ENCODE measurements around the gene HSPA4.

Gene HSPA4

GRCh38 chr5:133109655-133110483 is 58.1 kb downstream of the HSPA4 start:
- no peak for TF ChIP-seq GATA2 (IDR thresholded peaks at IDR 0.05; ENCODE audit: low read depth, low read length)
- TF ChIP-seq GATA3 (IDR thresholded peaks at IDR 0.05; ENCODE audit: low read depth, low read length), result no peak

- no peak for TF ChIP-seq GATA2 (IDR thresholded peaks at IDR 0.05; ENCODE audit: low read depth, low read length)
- no peak for TF ChIP-seq GATA3 (IDR thresholded peaks at IDR 0.05; ENCODE audit: low read depth, low read length)
Observed at GRCh38 chr5:133110709-133111108, 58.9 kb downstream of the HSPA4 start.

DNA sequence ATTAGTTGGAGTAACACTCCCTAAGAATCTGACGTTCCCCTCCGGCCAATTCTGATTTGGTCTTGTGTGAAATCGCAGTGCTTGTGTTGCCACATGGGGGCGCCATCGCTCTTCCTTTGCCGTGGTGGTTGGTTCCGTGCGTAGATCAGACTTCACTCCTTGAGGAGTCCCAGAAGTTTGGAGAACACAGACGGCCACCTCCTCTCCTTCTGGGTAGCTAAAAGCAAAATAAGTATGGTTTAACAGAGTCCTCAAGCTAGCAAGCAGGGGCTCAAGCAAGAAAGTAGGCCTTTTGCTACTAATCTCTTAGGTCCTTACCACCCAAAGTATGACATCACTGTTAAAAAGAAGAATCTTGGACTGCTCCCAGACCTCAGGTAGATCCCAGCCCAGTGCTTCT is 59.5 kb downstream of the HSPA4 start:
- no peak for TF ChIP-seq GATA3 (IDR thresholded peaks at IDR 0.05; ENCODE audit: low read depth, low read length)

DNA sequence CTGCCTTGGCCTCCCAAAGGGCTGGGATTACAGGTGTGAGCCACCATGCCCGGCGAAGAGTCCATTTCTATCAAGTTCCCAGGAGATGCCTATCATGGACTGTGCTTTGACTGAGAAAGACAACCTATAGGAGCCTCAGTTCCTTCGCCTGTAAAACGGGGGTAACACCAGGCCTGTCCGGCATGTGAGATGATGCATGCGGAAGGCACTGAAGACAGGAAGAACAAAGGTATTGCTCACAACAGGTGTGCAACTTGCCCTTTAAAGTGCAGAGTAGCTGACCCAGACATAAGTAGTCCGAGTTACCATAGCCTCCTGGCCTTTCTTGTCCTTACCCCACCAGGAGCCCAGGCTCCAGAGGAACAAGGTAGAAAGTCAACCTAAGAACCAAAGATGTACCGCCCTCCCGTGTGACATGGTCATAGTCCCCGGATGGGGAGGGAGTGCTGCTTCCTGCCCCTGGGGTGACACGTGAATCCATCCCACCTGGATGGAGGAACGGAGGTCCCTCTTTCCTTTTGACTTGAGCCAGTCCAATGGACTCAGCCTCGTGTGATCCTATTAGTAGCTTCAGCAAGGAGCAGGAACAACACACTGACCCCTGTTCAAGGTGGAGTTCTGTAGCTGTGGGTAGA is 60.3 kb downstream of the HSPA4 start:
- TF ChIP-seq GATA2 (IDR thresholded peaks at IDR 0.05; ENCODE audit: low read depth, low read length) (no peak), GATA3 (IDR thresholded peaks at IDR 0.05; ENCODE audit: low read depth, low read length) (no peak)

GRCh38 chr5:133113331-133114061 is 61.7 kb downstream of the HSPA4 start:
- TF ChIP-seq GATA2 (IDR thresholded peaks at IDR 0.05; ENCODE audit: low read depth, low read length) (no peak), GATA3 (IDR thresholded peaks at IDR 0.05; ENCODE audit: low read depth, low read length) (no peak)

DNA sequence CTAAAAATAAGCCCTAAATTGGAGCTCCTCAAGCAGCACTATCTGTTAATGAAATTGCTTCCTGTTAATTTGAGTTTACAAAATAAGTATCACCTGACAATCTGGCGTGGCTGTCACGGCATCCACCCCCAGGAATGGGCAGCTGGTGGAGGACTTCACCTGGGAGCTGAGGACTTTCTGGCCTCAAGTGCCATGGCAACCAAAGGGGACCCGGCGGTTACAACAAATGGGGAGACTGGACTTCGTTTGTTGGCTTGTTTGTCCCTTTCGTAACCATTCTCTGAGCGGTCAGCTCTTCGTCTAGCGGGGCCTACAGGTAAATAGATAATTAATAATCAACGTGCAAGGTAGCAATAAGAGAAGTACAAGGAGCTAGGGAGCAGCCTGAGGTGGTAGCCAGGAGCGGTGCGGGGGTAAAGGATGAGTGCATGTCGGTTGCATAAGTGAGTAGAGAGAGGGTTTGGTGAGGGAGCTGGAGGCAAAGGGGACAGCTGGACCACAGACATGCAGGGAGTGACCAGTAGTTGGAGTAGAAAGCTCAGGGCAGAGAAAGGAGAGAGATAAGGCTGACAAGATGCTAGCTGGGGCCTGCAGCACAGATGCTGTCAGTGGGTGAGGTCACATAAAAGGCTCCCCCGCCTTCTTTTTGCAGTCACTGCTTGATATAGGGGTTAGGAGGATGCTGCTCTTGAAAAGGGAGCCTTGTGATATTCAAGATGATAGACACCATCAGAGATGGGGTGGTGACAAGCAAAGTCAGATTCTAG is 62.5 kb downstream of the HSPA4 start:
- TF ChIP-seq GATA2 (IDR thresholded peaks at IDR 0.05; ENCODE audit: low read depth, low read length) (peak; percentile 63), GATA3 (IDR thresholded peaks at IDR 0.05; ENCODE audit: low read depth, low read length) (no peak)

GRCh38 chr5:133114933-133115310 is 63.1 kb downstream of the HSPA4 start:
- TF ChIP-seq GATA2 (IDR thresholded peaks at IDR 0.05; ENCODE audit: low read depth, low read length) (no peak), GATA3 (IDR thresholded peaks at IDR 0.05; ENCODE audit: low read depth, low read length) (no peak)

- no peak for TF ChIP-seq GATA2 (IDR thresholded peaks at IDR 0.05; ENCODE audit: low read depth, low read length)
- no peak for TF ChIP-seq GATA3 (IDR thresholded peaks at IDR 0.05; ENCODE audit: low read depth, low read length)
Observed at GRCh38 chr5:133116601-133117000, 64.8 kb downstream of the HSPA4 start.

GRCh38 chr5:133117166-133117911 is 65.5 kb downstream of the HSPA4 start:
- TF ChIP-seq GATA2 (IDR thresholded peaks at IDR 0.05; ENCODE audit: low read depth, low read length) (no peak), GATA3 (IDR thresholded peaks at IDR 0.05; ENCODE audit: low read depth, low read length) (no peak)

DNA sequence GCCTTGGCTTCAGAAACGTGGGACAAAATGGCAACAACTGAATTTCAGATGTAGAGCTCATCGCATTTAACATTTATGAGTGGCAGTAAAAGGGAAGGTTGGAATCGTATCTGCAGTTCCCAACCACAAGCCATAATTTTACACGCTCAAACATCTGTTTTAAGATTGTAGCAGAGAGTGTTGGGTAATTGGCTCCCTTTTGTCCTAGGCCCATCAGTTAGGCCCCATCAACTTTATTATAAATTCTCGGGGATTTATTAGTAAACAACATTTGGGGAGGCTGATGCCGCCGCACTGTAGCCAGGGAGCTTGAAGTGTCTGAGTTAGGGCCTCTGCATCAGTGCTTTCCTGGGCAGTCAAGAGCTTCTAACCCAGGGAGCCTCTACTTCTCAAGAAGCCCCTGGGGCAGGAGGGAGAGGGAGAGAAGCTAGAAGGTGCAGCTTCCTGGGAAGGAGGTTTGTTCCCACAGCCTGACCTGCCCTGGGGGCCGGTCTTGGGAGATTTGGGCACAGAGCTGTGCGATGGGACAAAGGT is 66.2 kb downstream of the HSPA4 start:
- no peak for TF ChIP-seq GATA2 (IDR thresholded peaks at IDR 0.05; ENCODE audit: low read depth, low read length)
- no peak for TF ChIP-seq GATA3 (IDR thresholded peaks at IDR 0.05; ENCODE audit: low read depth, low read length)

GRCh38 chr5:133118741-133119140 is 66.9 kb downstream of the HSPA4 start:
- TF ChIP-seq GATA2 (IDR thresholded peaks at IDR 0.05; ENCODE audit: low read depth, low read length) (no peak), GATA3 (IDR thresholded peaks at IDR 0.05; ENCODE audit: low read depth, low read length) (no peak)

- TF ChIP-seq GATA2 (IDR thresholded peaks at IDR 0.05; ENCODE audit: low read depth, low read length) (no peak), GATA3 (IDR thresholded peaks at IDR 0.05; ENCODE audit: low read depth, low read length) (no peak)
Observed at GRCh38 chr5:133119233-133119711, 67.5 kb downstream of the HSPA4 start.
